OCI-LY7 (cell line): Measurements from ENCODE around the gene RASSF5.

Source experiments
- CTCF ChIP-seq: fragments of 200-600 bp; sonication (generic); conservative IDR thresholded peaks from 2 replicates; pipeline ENCODE4 v1.5.1; 2014; ENCODE audit warnings: mild to moderate bottlenecking, antibody characterized with exemption, low read length, moderate library complexity, mixed read lengths
- EZH2phosphoT487 ChIP-seq: fragments of 200-600 bp; sonication (generic); IDR thresholded peaks from 2 replicates; pipeline ENCODE4 v1.6.1; 2018; ENCODE audit warnings: low read depth, borderline replicate concordance, mild to moderate bottlenecking, mixed run types, antibody characterized with exemption, low read length, moderate library complexity, mixed read lengths

- TF ChIP-seq CTCF, result no peak
- TF ChIP-seq EZH2phosphoT487, result no peak
Measured at GRCh38 chr1:206487970-206488369, 19.4 kb upstream of the RASSF5 start.
